IPS-18a (cell line): ENCODE measurements around the gene CHD1L.

Experiments
- H3K27ac ChIP-seq: one replicate; pipeline ENCODE4 v1.5.1; 2013; ENCODE audit warnings: low read length
- H3K27me3 ChIP-seq: one replicate; pipeline ENCODE4 v1.6.1; 2013; ENCODE audit warnings: mild to moderate bottlenecking, low read length; ENCODE audit not compliant: control insufficient read depth, insufficient read depth
- H3K36me3 ChIP-seq: one replicate; pipeline ENCODE4 v1.6.1; 2013; ENCODE audit warnings: low read depth, low read length; ENCODE audit not compliant: control insufficient read depth
- H3K4me1 ChIP-seq: one replicate; pipeline ENCODE4 v1.6.1; 2013; ENCODE audit warnings: low read depth, low read length; ENCODE audit not compliant: control insufficient read depth
- H3K4me3 ChIP-seq: one replicate; pipeline ENCODE4 v1.5.1; 2013; ENCODE audit warnings: low read length
- H3K9ac ChIP-seq: one replicate; pipeline ENCODE4 v1.6.1; 2013; ENCODE audit warnings: mild to moderate bottlenecking, low read length, moderate library complexity
- H3K9me3 ChIP-seq: one replicate; pipeline ENCODE4 v1.6.1; 2013; ENCODE audit warnings: low read depth, low read length; ENCODE audit not compliant: control insufficient read depth

Gene CHD1L

GRCh38 chr1:147245586-147246021 is 3.1 kb downstream of the CHD1L start:
- Histone ChIP-seq H3K27me3 (no peaks in the 10 kb centered on the region), H3K9me3 (no peaks in the 10 kb centered on the region), H3K9ac (no peak overlapping the region), H3K27ac (no peak overlapping the region), H3K4me3 (no peak overlapping the region), H3K4me1 (peaks cover 31% of the 10 kb centered on the region), H3K36me3 (no peaks in the 10 kb centered on the region)

- H3K27ac ChIP-seq = no peak overlapping the region
- H3K4me1 ChIP-seq = peaks cover 31% of the 10 kb centered on the region
- no peaks in the 10 kb centered on the region for H3K36me3 ChIP-seq
- H3K27me3 ChIP-seq = no peaks in the 10 kb centered on the region
- no peak overlapping the region for H3K9ac ChIP-seq
- no peaks in the 10 kb centered on the region for H3K9me3 ChIP-seq
- no peak overlapping the region for H3K4me3 ChIP-seq
Observed at GRCh38 chr1:147246044-147246690, 3.7 kb downstream of the CHD1L start.

- H3K9ac ChIP-seq = no peak overlapping the region
Observed at GRCh38 chr1:147246910-147247655, 4.6 kb downstream of the CHD1L start.

DNA sequence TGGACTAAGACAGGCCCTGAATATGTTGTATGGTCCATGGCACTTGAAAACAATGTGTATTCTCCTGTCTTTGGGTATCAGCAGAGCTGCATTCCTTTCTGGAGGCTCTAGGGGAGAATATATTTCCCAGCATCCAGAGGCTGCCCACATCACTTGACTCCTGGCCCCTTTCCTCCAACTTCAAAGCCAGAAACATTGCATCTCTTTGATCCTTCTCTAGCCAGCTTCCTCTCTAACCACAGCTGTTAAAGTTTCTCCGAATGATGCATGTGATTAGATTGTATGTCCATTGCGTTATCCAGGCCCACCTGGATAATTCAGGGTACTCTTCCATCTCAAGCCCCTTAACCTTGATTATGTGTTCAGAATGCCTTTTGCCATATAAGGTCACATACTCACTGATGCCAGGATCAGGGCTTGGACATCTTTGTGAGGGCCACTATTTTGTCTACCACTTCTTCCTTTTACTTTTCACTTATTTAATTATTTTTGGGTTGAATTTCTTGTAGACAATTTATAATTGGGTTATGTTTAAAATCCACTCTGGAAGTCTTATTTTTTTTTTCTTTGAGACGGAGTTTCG is 5.3 kb downstream of the CHD1L start:
- Histone ChIP-seq H3K4me3 (no peak overlapping the region), H3K9ac (no peak overlapping the region), H3K9me3 (no peaks in the 10 kb centered on the region), H3K27ac (no peak overlapping the region), H3K36me3 (peaks cover 4% of the 10 kb centered on the region), H3K27me3 (no peaks in the 10 kb centered on the region), H3K4me1 (peaks cover 31% of the 10 kb centered on the region)

More at GRCh38 chr1:147246910-147247655, 4.6 kb downstream of the CHD1L start:
- Histone ChIP-seq H3K27ac (no peak overlapping the region), H3K36me3 (peaks cover under 1% of the 10 kb centered on the region), H3K4me1 (peaks cover 31% of the 10 kb centered on the region), H3K9me3 (no peaks in the 10 kb centered on the region), H3K27me3 (no peaks in the 10 kb centered on the region), H3K4me3 (no peak overlapping the region)

DNA sequence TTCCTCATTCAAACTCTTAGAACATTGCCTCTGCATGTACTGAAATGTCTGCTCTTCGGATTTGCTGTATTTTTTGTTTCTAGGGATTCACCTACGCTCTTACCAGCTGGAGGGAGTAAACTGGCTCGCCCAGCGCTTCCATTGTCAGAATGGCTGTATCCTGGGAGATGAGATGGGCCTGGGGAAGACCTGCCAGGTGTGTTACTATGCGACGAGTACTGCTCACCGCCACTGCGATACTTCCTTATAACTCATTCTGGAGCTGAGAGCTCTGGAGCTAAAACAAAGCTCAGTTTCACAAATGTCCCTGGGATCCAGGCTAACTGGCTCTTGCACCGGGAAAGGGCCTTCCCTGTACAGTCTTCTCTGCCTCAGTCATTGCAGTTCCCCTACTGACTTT is 10.1 kb downstream of the CHD1L start:
- peaks cover 15% of the 10 kb centered on the region for H3K36me3 ChIP-seq
- H3K27ac ChIP-seq = no peak overlapping the region
- no peak overlapping the region for H3K4me3 ChIP-seq
- no peak overlapping the region for H3K9ac ChIP-seq
- no peaks in the 10 kb centered on the region for H3K9me3 ChIP-seq
- no peaks in the 10 kb centered on the region for H3K27me3 ChIP-seq
- peaks cover 8% of the 10 kb centered on the region for H3K4me1 ChIP-seq

DNA sequence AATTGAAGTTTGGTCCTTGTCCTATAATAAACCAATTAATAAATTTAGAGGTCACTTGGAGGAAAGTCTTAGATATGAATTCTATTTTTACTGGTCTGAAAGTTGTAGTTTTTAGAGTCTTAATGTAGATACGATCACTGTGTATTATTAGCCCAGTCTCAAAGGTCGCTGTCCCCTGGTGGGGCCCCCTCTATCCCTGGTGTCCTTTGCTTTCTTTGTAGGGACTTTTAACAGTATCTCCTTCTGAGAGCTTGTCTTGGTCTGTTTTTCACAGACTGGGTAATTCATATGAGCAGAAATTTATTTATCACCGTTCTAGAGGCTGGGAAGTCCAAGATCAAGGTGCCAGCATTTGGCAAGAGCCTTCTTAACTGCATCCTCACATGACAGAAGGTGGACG is 18.5 kb downstream of the CHD1L start:
- Histone ChIP-seq H3K27me3 (no peaks in the 10 kb centered on the region), H3K4me3 (no peak overlapping the region), H3K9me3 (no peaks in the 10 kb centered on the region), H3K36me3 (peaks cover 41% of the 10 kb centered on the region), H3K9ac (no peak overlapping the region), H3K4me1 (no peaks in the 10 kb centered on the region), H3K27ac (no peak overlapping the region)

DNA sequence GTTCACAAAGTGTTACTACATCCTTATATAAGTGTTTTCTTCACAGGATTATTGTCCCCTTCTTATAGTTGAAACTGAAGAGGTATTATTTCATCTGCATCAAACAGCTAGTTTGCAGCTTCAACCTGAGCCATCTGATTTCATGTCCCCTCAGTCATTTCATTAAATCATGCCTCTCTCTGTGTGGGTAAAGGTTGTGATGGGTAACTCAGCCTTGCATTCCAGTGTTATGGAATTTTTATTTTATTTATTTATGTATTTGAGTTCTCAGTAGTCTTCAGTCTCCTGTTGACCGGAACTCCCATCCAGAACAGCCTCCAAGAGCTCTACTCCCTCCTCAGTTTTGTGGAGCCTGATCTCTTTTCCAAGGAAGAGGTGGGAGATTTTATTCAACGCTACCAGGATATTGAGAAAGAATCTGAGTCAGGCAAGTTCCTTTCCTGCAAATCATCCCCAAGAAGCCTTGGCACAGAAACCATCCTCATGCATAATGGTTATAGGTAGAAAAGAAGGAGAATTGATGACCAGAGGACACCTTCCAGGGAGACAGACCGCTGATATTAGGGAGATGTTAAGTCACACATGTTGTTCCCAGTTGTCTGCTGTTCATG is 21.8 kb downstream of the CHD1L start:
- H3K4me1 ChIP-seq = no peaks in the 10 kb centered on the region

GRCh38 chr1:147266381-147266780 is 23.9 kb downstream of the CHD1L start:
- Histone ChIP-seq H3K27ac (no peak overlapping the region), H3K27me3 (no peaks in the 10 kb centered on the region), H3K4me3 (no peak overlapping the region), H3K4me1 (no peaks in the 10 kb centered on the region), H3K36me3 (peaks cover 55% of the 10 kb centered on the region), H3K9ac (no peak overlapping the region), H3K9me3 (no peaks in the 10 kb centered on the region)

More for the DNA sequence above, 21.8 kb downstream of the CHD1L start:
- no peak overlapping the region for H3K9ac ChIP-seq
- H3K27me3 ChIP-seq = no peaks in the 10 kb centered on the region
- H3K4me3 ChIP-seq = no peak overlapping the region
- peaks cover 55% of the 10 kb centered on the region for H3K36me3 ChIP-seq
- no peak overlapping the region for H3K27ac ChIP-seq
- no peaks in the 10 kb centered on the region for H3K9me3 ChIP-seq

- no peaks in the 10 kb centered on the region for H3K9me3 ChIP-seq
Observed at GRCh38 chr1:147267711-147268110, 25.2 kb downstream of the CHD1L start.

GRCh38 chr1:147270721-147271120 is 28.2 kb downstream of the CHD1L start:
- Histone ChIP-seq H3K4me1 (no peaks in the 10 kb centered on the region), H3K27me3 (no peaks in the 10 kb centered on the region), H3K27ac (no peak overlapping the region), H3K36me3 (peaks cover 66% of the 10 kb centered on the region), H3K4me3 (no peak overlapping the region), H3K9ac (no peak overlapping the region), H3K9me3 (no peaks in the 10 kb centered on the region)

More at GRCh38 chr1:147267711-147268110, 25.2 kb downstream of the CHD1L start:
- H3K27ac ChIP-seq = no peak overlapping the region
- H3K27me3 ChIP-seq = no peaks in the 10 kb centered on the region
- no peak overlapping the region for H3K4me3 ChIP-seq
- H3K9ac ChIP-seq = no peak overlapping the region
- H3K4me1 ChIP-seq = no peaks in the 10 kb centered on the region
- H3K36me3 ChIP-seq = peaks cover 59% of the 10 kb centered on the region

DNA sequence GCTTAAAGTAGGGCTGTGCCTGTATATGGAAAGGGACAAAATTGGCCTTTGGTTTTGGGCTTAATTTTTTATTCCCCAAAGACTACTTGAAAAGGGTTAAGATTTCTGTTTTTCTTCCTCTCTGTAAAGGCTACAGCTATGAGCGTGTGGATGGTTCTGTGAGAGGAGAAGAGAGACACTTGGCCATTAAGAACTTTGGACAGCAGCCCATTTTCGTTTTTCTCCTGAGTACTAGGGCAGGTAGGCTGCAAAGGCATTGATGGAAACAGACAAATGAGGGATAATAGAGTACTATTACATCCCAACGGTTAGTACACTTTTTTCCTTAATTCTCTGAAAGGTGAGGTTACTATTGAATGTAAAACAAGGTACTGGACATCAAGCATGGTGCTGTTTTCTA is 29.6 kb downstream of the CHD1L start:
- no peak overlapping the region for H3K9ac ChIP-seq

More for the DNA sequence above, 29.6 kb downstream of the CHD1L start:
- Histone ChIP-seq H3K27me3 (no peaks in the 10 kb centered on the region), H3K36me3 (peaks cover 66% of the 10 kb centered on the region), H3K4me1 (no peaks in the 10 kb centered on the region), H3K4me3 (no peak overlapping the region), H3K9me3 (no peaks in the 10 kb centered on the region), H3K27ac (no peak overlapping the region)
